GM23338 (cell line): Measurements from ENCODE around the gene JAK3. TPM values are rescaled to one million over a fixed set of nuclear protein-coding genes. Genes with fewer than 3 reads are reported as not detected.

ENCODE experiments used
- ATAC-seq: fragments of 200-7000 bp; cut with Tn5 transposase; 3 replicates; pipeline ENCODE4 v1.9.1; 2020
- DNase-seq: peaks from one replicate; pipeline ENCODE4 v3.0.0-alpha.2; 2015; ENCODE audit warnings: low spot score
- H2AFZ ChIP-seq: fragments of 200-600 bp; sonication (generic); 2 replicates; pipeline ENCODE4 v1.8.0; 2016; ENCODE audit warnings: antibody characterized with exemption, mild to moderate bottlenecking, moderate library complexity
- H3F3A ChIP-seq: fragments of 200-600 bp; sonication (generic); replicated peaks from 2 replicates; pipeline ENCODE4 v1.8.0; 2017; ENCODE audit warnings: antibody characterized with exemption, mixed run types, low read depth
- H3K27ac ChIP-seq: fragments of 200-600 bp; sonication (generic); 2 replicates; pipeline ENCODE4 v1.6.1; 2016; ENCODE audit warnings: low read depth
- H3K27me3 ChIP-seq: fragments of 200-600 bp; sonication (generic); 2 replicates; pipeline ENCODE4 v1.8.0; 2016; ENCODE audit warnings: mild to moderate bottlenecking, mixed run types, moderate library complexity; ENCODE audit not compliant: insufficient read depth
- H3K36me3 ChIP-seq: fragments of 200-600 bp; sonication (generic); 2 replicates; pipeline ENCODE4 v1.8.0; 2016; ENCODE audit warnings: mild to moderate bottlenecking; ENCODE audit not compliant: insufficient read depth
- H3K4me1 ChIP-seq: fragments of 200-600 bp; sonication (generic); 2 replicates; pipeline ENCODE4 v1.8.0; 2016; ENCODE audit warnings: mild to moderate bottlenecking, moderate library complexity; ENCODE audit not compliant: insufficient read depth
- H3K4me2 ChIP-seq: fragments of 200-600 bp; sonication (generic); 2 replicates; pipeline ENCODE4 v1.7.1; 2017; ENCODE audit warnings: mixed run types
- H3K4me3 ChIP-seq: fragments of 200-600 bp; sonication (generic); 2 replicates; pipeline ENCODE4 v1.6.1; 2016; ENCODE audit warnings: mixed run types
- H3K79me2 ChIP-seq: fragments of 200-600 bp; sonication (generic); replicated peaks from 2 replicates; pipeline ENCODE4 v1.8.0; 2017; ENCODE audit warnings: mild to moderate bottlenecking; ENCODE audit not compliant: insufficient read depth
- H3K9me2 ChIP-seq: fragments of 200-600 bp; sonication (generic); 2 replicates; pipeline ENCODE4 v1.8.0; 2017; ENCODE audit not compliant: insufficient read depth
- H4K20me1 ChIP-seq: fragments of 200-600 bp; sonication (generic); replicated peaks from 2 replicates; pipeline ENCODE4 v1.8.0; 2017; ENCODE audit warnings: mild to moderate bottlenecking; ENCODE audit not compliant: insufficient read depth
- H3K27ac Mint-ChIP-seq: 2 replicates; pipeline ENCODE4 v1.8.0; 2020; ENCODE audit warnings: inconsistent platforms, mild to moderate bottlenecking, moderate library complexity, mixed read lengths
- H3K27me3 Mint-ChIP-seq: 3 replicates; pipeline ENCODE4 v1.8.0; 2022; ENCODE audit warnings: low read depth, mild to moderate bottlenecking, moderate library complexity, mixed read lengths, inconsistent platforms; ENCODE audit not compliant: insufficient read depth, poor library complexity
- H3K36me3 Mint-ChIP-seq: 3 replicates; pipeline ENCODE4 v1.8.0; 2021; ENCODE audit warnings: low read depth, mild to moderate bottlenecking, inconsistent platforms, moderate library complexity, mixed read lengths
- H3K4me1 Mint-ChIP-seq: 3 replicates; pipeline ENCODE4 v1.8.0; 2020; ENCODE audit warnings: mild to moderate bottlenecking, inconsistent platforms, mixed read lengths
- H3K4me3 Mint-ChIP-seq: 3 replicates; pipeline ENCODE4 v1.8.0; 2021; ENCODE audit warnings: moderate library complexity, mild to moderate bottlenecking, inconsistent platforms, mixed read lengths
- H3K9me3 Mint-ChIP-seq: 3 replicates; pipeline ENCODE4 v1.8.0; 2020; ENCODE audit warnings: moderate library complexity, mild to moderate bottlenecking, inconsistent platforms, mixed read lengths
- CREB1 ChIP-seq: fragments of 250-450 bp; sonication (Bioruptor Pico); IDR thresholded peaks from 2 replicates; pipeline ENCODE4 v1.5.0; 2020; ENCODE audit warnings: low read depth, mild to moderate bottlenecking, moderate library complexity
- CTCF ChIP-seq, 2 experiments: fragments of 200-600 bp in 1 of 2; sonication (generic) in 1 of 2; conservative IDR thresholded peaks; 2 replicates each; pipeline versions ENCODE4 v1.5.1 to v1.6.1; 2016 to 2017; ENCODE audit warnings: antibody characterized with exemption in 2 of 2, low read depth in 2 of 2, mild to moderate bottlenecking in 2 of 2, moderate library complexity in 1 of 2
- ETS1 ChIP-seq: IDR thresholded peaks from 2 replicates; pipeline ENCODE4 v1.6.1; 2016; ENCODE audit warnings: antibody characterized with exemption
- EZH2 ChIP-seq: fragments of 200-600 bp; sonication (generic); IDR thresholded peaks from one replicate; pipeline ENCODE4 v1.8.0; 2017; ENCODE audit warnings: antibody characterized with exemption, mild to moderate bottlenecking, low read depth; ENCODE audit not compliant: unreplicated experiment
- EZH2phosphoT487 ChIP-seq: fragments of 200-600 bp; sonication (generic); IDR thresholded peaks from one replicate; pipeline ENCODE4 v1.8.1; 2018; ENCODE audit warnings: antibody characterized with exemption; ENCODE audit not compliant: unreplicated experiment
- NANOG ChIP-seq: IDR thresholded peaks from 2 replicates; pipeline ENCODE4 v1.6.1; 2016; ENCODE audit warnings: antibody characterized with exemption, borderline replicate concordance
- POLR2AphosphoS5 ChIP-seq: IDR thresholded peaks from 2 replicates; pipeline ENCODE4 v1.6.1; 2016; ENCODE audit warnings: antibody characterized with exemption, low read depth
- REST ChIP-seq: IDR thresholded peaks from one replicate; pipeline ENCODE4 v1.6.1; 2018; ENCODE audit warnings: antibody characterized with exemption; ENCODE audit not compliant: unreplicated experiment
- STAT1 ChIP-seq: IDR thresholded peaks from one replicate; pipeline ENCODE4 v1.6.1; 2016; ENCODE audit warnings: antibody characterized with exemption; ENCODE audit not compliant: unreplicated experiment
- ZNF114 ChIP-seq: fragments of 250-450 bp; sonication (Bioruptor Pico); IDR thresholded peaks from 2 replicates; pipeline ENCODE4 v1.5.0; 2020; ENCODE audit warnings: mild to moderate bottlenecking, moderate library complexity
- ZNF331 ChIP-seq: fragments of 250-450 bp; sonication (Bioruptor Pico); IDR thresholded peaks from 2 replicates; pipeline ENCODE4 v1.5.0; 2020; ENCODE audit warnings: low read depth, mild to moderate bottlenecking, moderate library complexity
- ZNF462 ChIP-seq: fragments of 250-450 bp; sonication (Bioruptor Pico); IDR thresholded peaks from 2 replicates; pipeline ENCODE4 v1.5.0; 2020; ENCODE audit warnings: mild to moderate bottlenecking, moderate library complexity
- polyA plus RNA-seq: library from polyadenylated mRNA; unstranded; fragments of >200 nt; fragmentation: Nextera tagmentation; extraction: Ambion mirVana; gene quantifications from 2 replicates; pipeline ENCODE4 v1.2.1, GENCODE V29; 2016
- total RNA-seq: library from RNA; depleted of rRNA; stranded (reverse); fragments of >200 nt; shearing (Covaris generic); gene quantifications from 2 replicates; pipeline ENCODE4 v1.2.3, GENCODE V29; 2014

The JAK3 gene
- total and polyA plus RNA-seq, 2 experiments from 2014 or later: 2.9 to 5.4 TPM

- no peak for TF ChIP-seq ZNF462 (CRISPR knock-in tag)
- no peak for TF ChIP-seq ZNF331 (CRISPR knock-in tag)
- no peak for TF ChIP-seq STAT1
- no peak for TF ChIP-seq CREB1 (CRISPR knock-in tag)
- TF ChIP-seq NANOG: no peak
- TF ChIP-seq ETS1: no peak
- no peak for TF ChIP-seq POLR2AphosphoS5
Observed at GRCh38 chr19:17837972-17838371, 9.8 kb downstream of the JAK3 start (continued).

GRCh38 chr19:17836530-17836929 lies 11.3 kb downstream of the JAK3 start:
- ATAC-seq: no peak
- H3K9me3 Mint-ChIP-seq: no peaks in the 10 kb centered on the region
- TF ChIP-seq CTCF (conservative IDR thresholded peaks at IDR 0.05; ENCODE audit: low read depth in 2 of 2) (no peak), REST (no peak), ZNF114 (CRISPR knock-in tag) (no peak), EZH2 (no peak), NANOG (no peak), EZH2phosphoT487 (no peak), POLR2AphosphoS5 (no peak)

More at GRCh38 chr19:17836530-17836929, 11.3 kb downstream of the JAK3 start:
- Histone ChIP-seq H3K27ac (no peak overlapping the region), H3K4me1 (peaks cover 3% of the 10 kb centered on the region; the same call in 1 of the 2 replicates), H3K79me2 (no peaks in the 10 kb centered on the region), H3K27me3 (0 out of 2 replicates have a peak, but pooled peaks cover 16% of the 10 kb centered on the region), H3K36me3 (no peaks in the 10 kb centered on the region), H4K20me1 (no peaks in the 10 kb centered on the region), H3K9me2 (no peaks in the 10 kb centered on the region), H2AFZ (no peak overlapping the region), H3K4me2 (no peak overlapping the region), H3K4me3 (no peak overlapping the region), H3F3A (0 out of 2 replicates have a peak, but pooled peaks cover 3% of the 10 kb centered on the region)
- peaks cover 19% of the 10 kb centered on the region for H3K4me1 Mint-ChIP-seq
- no peak for DNase-seq
- peaks cover 27% of the 10 kb centered on the region for H3K27me3 Mint-ChIP-seq
- no peak overlapping the region for H3K27ac Mint-ChIP-seq
- H3K4me3 Mint-ChIP-seq: no peak overlapping the region
- H3K36me3 Mint-ChIP-seq: no peaks in the 10 kb centered on the region; the same call in 2 of the 3 replicates
